ENCODE data around the gene PTK7.

PTK7 gene

DNA sequence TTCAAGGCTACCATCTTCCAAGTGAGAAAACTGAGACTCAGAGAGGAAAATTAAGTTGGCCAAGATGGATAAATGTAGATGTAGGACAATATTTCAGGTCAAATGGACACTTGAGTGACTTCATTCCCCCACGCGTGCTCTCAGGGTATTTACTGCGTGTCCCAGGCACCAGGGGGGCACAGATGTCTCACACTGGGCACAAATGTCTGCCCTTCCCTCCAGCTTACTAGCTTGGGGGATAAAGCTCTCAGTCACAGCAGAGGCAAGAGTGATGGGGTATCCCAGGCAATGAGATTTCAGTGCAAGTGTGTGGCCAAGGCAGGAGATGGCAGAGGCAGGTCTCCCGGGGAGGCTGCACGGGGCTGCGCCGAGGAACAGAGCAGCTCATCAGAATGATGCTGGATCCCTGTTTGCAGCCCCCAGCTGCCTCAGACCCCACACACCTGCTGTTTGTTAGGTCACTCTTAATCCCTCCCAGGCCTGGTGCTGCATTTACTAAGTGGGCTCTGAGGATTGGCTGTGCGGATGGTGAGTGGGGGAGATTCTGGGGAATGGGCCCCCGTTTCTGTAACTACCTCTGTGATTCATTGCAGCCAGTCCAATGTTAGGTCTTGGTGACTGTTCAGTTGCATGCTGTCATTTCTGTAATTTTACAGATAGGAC, 44.1 kb downstream of the PTK7 start:
- Histone ChIP-seq H3K36me3 (ENCODE audit: low read length) (no peaks in the 10 kb centered on the region), H3K9me2 (replicated peaks; ENCODE audit: insufficient read depth, low read length) (no peaks in the 10 kb centered on the region), H3F3A (ENCODE audit: insufficient read depth) (no peaks in the 10 kb centered on the region), H3K9me3 (ENCODE audit: insufficient read depth, low read length) (no peaks in the 10 kb centered on the region), H3K79me2 (ENCODE audit: insufficient read depth, low read length) (no peaks in the 10 kb centered on the region), H3K4me3 (ENCODE audit: insufficient read depth, low read length, poor library complexity, severe bottlenecking) (no peak overlapping the region), H3K27ac (ENCODE audit: low read depth, low read length) (no peak overlapping the region), H3K4me2 (ENCODE audit: low read depth, low read length, poor library complexity, severe bottlenecking) (no peak overlapping the region), H3K9ac (ENCODE audit: low read length) (no peak overlapping the region), H4K20me1 (ENCODE audit: low read depth, low read length) (no peaks in the 10 kb centered on the region), H3K27me3 (ENCODE audit: low read length) (no peaks in the 10 kb centered on the region), H2AFZ (ENCODE audit: low read depth, low read length, severe bottlenecking) (no peak overlapping the region)
- TF ChIP-seq EZH2phosphoT487 (conservative IDR thresholded peaks at IDR 0.05; ENCODE audit: low read length) = no peak
- TF ChIP-seq, protein P1, sequence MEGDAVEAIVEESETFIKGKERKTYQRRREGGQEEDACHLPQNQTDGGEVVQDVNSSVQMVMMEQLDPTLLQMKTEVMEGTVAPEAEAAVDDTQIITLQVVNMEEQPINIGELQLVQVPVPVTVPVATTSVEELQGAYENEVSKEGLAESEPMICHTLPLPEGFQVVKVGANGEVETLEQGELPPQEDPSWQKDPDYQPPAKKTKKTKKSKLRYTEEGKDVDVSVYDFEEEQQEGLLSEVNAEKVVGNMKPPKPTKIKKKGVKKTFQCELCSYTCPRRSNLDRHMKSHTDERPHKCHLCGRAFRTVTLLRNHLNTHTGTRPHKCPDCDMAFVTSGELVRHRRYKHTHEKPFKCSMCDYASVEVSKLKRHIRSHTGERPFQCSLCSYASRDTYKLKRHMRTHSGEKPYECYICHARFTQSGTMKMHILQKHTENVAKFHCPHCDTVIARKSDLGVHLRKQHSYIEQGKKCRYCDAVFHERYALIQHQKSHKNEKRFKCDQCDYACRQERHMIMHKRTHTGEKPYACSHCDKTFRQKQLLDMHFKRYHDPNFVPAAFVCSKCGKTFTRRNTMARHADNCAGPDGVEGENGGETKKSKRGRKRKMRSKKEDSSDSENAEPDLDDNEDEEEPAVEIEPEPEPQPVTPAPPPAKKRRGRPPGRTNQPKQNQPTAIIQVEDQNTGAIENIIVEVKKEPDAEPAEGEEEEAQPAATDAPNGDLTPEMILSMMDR (IDR thresholded peaks at IDR 0.05; ENCODE audit: insufficient read depth, low read length, poor library complexity, severe bottlenecking) = no peak

DNA sequence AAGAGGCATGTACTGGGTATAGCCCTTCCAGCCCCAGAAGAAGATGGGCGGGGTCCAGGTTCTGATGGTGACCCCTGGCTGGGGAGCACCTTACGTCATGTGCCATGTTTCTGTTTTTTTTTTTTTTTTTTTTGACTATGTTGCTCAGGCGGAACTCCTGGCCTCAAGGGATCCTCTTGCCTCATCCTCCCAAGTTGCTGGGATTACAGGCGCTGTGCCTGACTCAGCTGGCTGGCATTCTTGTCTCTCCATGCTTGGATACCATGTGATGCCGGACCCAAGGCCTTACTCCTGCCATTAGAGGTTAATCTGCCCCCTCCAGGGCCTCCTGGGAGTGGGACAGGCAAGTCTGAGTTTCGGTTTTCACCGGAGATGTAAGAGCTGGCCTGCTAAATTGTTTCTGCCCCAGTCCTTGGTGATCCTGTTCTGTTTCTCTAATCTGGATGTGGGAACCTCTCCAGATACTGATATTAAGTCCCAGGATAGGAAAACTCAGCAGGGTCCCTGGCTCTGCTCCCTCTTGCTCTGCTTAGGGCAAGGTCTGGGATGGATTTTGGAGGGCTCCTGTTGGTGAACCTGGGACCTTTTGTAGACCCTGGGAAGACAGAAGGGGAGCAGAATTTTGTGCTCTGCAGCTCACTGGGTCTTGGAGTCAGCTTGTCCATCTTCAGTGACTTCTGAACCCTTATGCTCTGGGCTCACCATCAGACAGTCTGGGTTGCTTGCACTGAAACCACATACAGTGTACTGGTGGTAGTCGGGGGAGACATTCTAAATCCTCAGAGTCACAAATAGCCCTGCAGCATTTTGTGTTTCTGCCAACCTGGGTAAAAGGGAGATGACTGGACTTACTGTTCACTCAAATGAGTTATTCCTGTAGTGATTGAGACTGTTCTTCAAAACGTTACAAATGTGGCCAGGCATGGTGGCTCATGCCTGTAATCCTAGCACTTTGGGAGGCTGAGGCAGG, 45.1 kb downstream of the PTK7 start:
- no peaks in the 10 kb centered on the region for H3F3A ChIP-seq (ENCODE audit: insufficient read depth)
- H3K9me3 ChIP-seq (ENCODE audit: insufficient read depth, low read length) = no peaks in the 10 kb centered on the region
- no peaks in the 10 kb centered on the region for H4K20me1 ChIP-seq (ENCODE audit: low read depth, low read length)
- no peaks in the 10 kb centered on the region for H3K79me2 ChIP-seq (ENCODE audit: insufficient read depth, low read length)
- no peak overlapping the region for H2AFZ ChIP-seq (ENCODE audit: low read depth, low read length, severe bottlenecking)
- no peak overlapping the region for H3K4me2 ChIP-seq (ENCODE audit: low read depth, low read length, poor library complexity, severe bottlenecking)
- H3K27ac ChIP-seq (ENCODE audit: low read depth, low read length) = no peak overlapping the region
- H3K36me3 ChIP-seq (ENCODE audit: low read length) = no peaks in the 10 kb centered on the region
- no peaks in the 10 kb centered on the region for H3K9me2 ChIP-seq (replicated peaks; ENCODE audit: insufficient read depth, low read length)
- H3K4me3 ChIP-seq (ENCODE audit: insufficient read depth, low read length, poor library complexity, severe bottlenecking) = no peak overlapping the region
- no peaks in the 10 kb centered on the region for H3K27me3 ChIP-seq (ENCODE audit: low read length)
- TF ChIP-seq, protein P1 (IDR thresholded peaks at IDR 0.05; ENCODE audit: insufficient read depth, low read length, poor library complexity, severe bottlenecking) = no peak
- no peak for TF ChIP-seq EZH2phosphoT487 (conservative IDR thresholded peaks at IDR 0.05; ENCODE audit: low read length)
- H3K9ac ChIP-seq (ENCODE audit: low read length) = no peak overlapping the region

DNA sequence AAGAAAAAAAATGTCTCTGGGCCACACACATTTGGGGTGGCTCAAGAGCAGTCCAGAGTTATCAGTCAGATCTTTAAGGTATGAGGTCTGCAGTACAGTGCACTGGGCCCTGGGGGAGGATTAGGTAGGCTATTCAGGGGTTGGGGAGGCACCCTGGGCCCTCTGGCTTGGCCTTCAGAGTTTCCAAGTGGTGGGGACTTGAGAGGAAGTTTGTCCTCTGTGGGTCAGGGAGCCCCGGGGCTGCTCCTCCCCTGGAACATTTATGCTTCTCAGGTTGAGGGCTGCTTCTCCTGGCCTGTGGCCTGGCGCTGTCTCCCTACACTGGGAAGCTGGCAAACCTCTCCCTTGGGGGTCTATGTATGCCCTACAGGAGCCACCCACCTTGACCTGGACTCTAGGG, 46.0 kb downstream of the PTK7 start:
- no peaks in the 10 kb centered on the region for H3K9me3 ChIP-seq (ENCODE audit: insufficient read depth, low read length)
- H3K27me3 ChIP-seq (ENCODE audit: low read length) = no peaks in the 10 kb centered on the region
- TF ChIP-seq EZH2phosphoT487 (conservative IDR thresholded peaks at IDR 0.05; ENCODE audit: low read length) = no peak
- TF ChIP-seq, protein P1 (IDR thresholded peaks at IDR 0.05; ENCODE audit: insufficient read depth, low read length, poor library complexity, severe bottlenecking) = no peak
- no peak overlapping the region for H3K4me2 ChIP-seq (ENCODE audit: low read depth, low read length, poor library complexity, severe bottlenecking)
- no peaks in the 10 kb centered on the region for H4K20me1 ChIP-seq (ENCODE audit: low read depth, low read length)
- H3K36me3 ChIP-seq (ENCODE audit: low read length) = no peaks in the 10 kb centered on the region
- no peaks in the 10 kb centered on the region for H3F3A ChIP-seq (ENCODE audit: insufficient read depth)
- no peak overlapping the region for H3K27ac ChIP-seq (ENCODE audit: low read depth, low read length)
- no peak overlapping the region for H2AFZ ChIP-seq (ENCODE audit: low read depth, low read length, severe bottlenecking)
- no peak overlapping the region for H3K4me3 ChIP-seq (ENCODE audit: insufficient read depth, low read length, poor library complexity, severe bottlenecking)
- H3K9me2 ChIP-seq (replicated peaks; ENCODE audit: insufficient read depth, low read length) = no peaks in the 10 kb centered on the region
- H3K79me2 ChIP-seq (ENCODE audit: insufficient read depth, low read length) = no peaks in the 10 kb centered on the region
- H3K9ac ChIP-seq (ENCODE audit: low read length) = no peak overlapping the region

Data from SU-DHL-6 (cell line).